ENCODE measurements around the gene BTBD6. TPM values are rescaled to one million over a fixed set of nuclear protein-coding genes. Genes with fewer than 3 reads are reported as not detected.

BTBD6 gene
- total RNA-seq, 1 donor from 2014 or later: 45.3 TPM

DNA sequence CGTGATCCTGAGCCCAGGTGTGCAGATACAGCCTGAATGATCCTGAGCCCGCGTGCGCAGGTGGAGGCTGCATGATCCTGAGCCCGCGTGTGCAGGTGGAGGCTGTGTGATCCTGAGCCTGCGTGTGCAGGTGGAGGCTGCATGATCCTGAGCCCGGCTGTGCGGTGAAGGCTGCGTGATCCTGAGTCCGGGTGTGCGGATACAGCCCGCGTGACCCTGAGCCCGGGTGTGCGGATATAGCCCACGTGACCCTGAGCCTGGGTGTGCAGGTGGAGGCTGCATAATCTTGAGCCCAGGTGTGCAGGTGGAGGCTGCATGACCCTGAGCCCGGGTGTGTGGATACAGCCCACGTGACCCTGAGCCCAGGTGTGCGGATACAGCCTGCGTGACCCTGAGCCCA lies 32.2 kb downstream of the BTBD6 start:
- intact Hi-C loops (cut with micrococcal nuclease): no loop called here
- no peaks in the 10 kb centered on the region for H3K9me3 ChIP-seq (replicated peaks)

GRCh38 chr14:105281371-105282097 lies 33.2 kb downstream of the BTBD6 start:
- peaks cover 24% of the 10 kb centered on the region for H3K4me1 ChIP-seq
- TF ChIP-seq, protein P1, sequence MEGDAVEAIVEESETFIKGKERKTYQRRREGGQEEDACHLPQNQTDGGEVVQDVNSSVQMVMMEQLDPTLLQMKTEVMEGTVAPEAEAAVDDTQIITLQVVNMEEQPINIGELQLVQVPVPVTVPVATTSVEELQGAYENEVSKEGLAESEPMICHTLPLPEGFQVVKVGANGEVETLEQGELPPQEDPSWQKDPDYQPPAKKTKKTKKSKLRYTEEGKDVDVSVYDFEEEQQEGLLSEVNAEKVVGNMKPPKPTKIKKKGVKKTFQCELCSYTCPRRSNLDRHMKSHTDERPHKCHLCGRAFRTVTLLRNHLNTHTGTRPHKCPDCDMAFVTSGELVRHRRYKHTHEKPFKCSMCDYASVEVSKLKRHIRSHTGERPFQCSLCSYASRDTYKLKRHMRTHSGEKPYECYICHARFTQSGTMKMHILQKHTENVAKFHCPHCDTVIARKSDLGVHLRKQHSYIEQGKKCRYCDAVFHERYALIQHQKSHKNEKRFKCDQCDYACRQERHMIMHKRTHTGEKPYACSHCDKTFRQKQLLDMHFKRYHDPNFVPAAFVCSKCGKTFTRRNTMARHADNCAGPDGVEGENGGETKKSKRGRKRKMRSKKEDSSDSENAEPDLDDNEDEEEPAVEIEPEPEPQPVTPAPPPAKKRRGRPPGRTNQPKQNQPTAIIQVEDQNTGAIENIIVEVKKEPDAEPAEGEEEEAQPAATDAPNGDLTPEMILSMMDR (IDR thresholded peaks at IDR 0.05; ENCODE audit: borderline replicate concordance): peak; percentile 69
- intact Hi-C loops (cut with micrococcal nuclease): no loop called here

More for the DNA sequence above, 32.2 kb downstream of the BTBD6 start:
- Histone ChIP-seq H3K27me3 (ENCODE audit: low read depth) (no peaks in the 10 kb centered on the region), H3K4me3 (no peak overlapping the region), H3K4me1 (peaks cover 26% of the 10 kb centered on the region), H3K27ac (replicated peaks) (no peak overlapping the region), H3K36me3 (no peaks in the 10 kb centered on the region)
- no peak for DNase-seq
- TF ChIP-seq, protein P1 (IDR thresholded peaks at IDR 0.05; ENCODE audit: borderline replicate concordance): no peak

DNA sequence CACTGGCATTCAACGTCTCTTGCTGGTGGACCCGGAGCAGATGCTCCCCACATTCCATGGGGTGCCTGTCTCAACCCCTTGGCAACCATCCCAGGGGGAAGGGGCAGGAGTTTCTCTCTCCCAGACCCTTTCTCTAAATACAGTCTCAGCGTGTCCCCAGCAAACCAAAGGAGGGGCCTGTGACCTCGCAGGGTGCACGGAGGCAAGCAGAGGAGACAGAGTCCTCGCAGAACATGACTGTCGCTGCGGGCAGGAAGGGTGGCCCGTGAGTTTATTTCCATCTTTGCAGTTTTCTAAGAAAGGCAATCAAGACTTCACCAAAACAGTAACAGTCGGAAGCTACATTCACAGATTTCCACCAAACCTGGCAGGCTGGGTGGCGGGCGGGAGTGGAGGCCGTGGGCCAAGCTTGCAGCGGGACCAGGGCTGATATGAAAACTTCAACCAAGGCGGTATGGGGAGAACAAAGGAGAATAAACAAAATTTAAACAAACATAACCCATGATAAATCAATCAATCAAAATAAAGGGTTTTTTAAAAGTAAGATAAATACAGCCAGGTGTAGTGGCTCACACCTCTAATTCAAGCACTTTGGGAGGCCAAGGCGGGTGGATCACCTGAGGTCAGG lies 33.9 kb downstream of the BTBD6 start:
- intact Hi-C loops (cut with micrococcal nuclease): no loop called here
- H3K4me1 ChIP-seq: peaks cover 28% of the 10 kb centered on the region
- H3K9me3 ChIP-seq (replicated peaks): no peaks in the 10 kb centered on the region
- DNase-seq: no peak
- no peak overlapping the region for H3K27ac ChIP-seq (replicated peaks)
- TF ChIP-seq, protein P1 (IDR thresholded peaks at IDR 0.05; ENCODE audit: borderline replicate concordance): no peak
- no peaks in the 10 kb centered on the region for H3K36me3 ChIP-seq
- no peaks in the 10 kb centered on the region for H3K27me3 ChIP-seq (ENCODE audit: low read depth)
- no peak overlapping the region for H3K4me3 ChIP-seq

More at GRCh38 chr14:105281371-105282097, 33.2 kb downstream of the BTBD6 start:
- Histone ChIP-seq H3K9me3 (replicated peaks) (no peaks in the 10 kb centered on the region), H3K27me3 (ENCODE audit: low read depth) (no peaks in the 10 kb centered on the region), H3K27ac (replicated peaks) (no peak overlapping the region), H3K4me3 (no peak overlapping the region), H3K36me3 (no peaks in the 10 kb centered on the region)
- no peak for DNase-seq

DNA sequence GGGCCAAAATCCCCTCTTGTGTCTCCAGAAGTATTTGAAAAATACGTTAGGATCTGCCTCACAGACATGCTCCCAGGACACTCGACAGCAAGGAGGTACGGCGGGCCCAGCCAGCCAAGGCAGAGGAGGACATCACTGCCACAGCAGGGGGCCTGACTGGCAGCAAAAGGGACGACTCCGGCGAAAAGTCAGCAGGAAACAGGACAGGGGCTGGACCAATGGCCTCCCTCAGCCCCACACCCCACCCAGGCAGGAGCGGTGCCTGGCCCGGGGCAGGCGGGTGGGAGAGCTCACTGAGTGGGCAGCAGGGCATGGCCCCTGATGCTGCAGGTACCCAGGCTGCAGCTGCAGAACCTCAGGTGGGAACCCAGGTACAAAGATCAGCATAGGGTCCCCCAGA lies 34.7 kb downstream of the BTBD6 start:
- no peaks in the 10 kb centered on the region for H3K9me3 ChIP-seq (replicated peaks)
- TF ChIP-seq, protein P1 (IDR thresholded peaks at IDR 0.05; ENCODE audit: borderline replicate concordance): no peak
- no peak overlapping the region for H3K27ac ChIP-seq (replicated peaks)
- no peak for DNase-seq
- no peaks in the 10 kb centered on the region for H3K36me3 ChIP-seq
- intact Hi-C loops (cut with micrococcal nuclease): no loop called here
- no peaks in the 10 kb centered on the region for H3K27me3 ChIP-seq (ENCODE audit: low read depth)
- no peak overlapping the region for H3K4me3 ChIP-seq
- H3K4me1 ChIP-seq: peaks cover 24% of the 10 kb centered on the region

DNA sequence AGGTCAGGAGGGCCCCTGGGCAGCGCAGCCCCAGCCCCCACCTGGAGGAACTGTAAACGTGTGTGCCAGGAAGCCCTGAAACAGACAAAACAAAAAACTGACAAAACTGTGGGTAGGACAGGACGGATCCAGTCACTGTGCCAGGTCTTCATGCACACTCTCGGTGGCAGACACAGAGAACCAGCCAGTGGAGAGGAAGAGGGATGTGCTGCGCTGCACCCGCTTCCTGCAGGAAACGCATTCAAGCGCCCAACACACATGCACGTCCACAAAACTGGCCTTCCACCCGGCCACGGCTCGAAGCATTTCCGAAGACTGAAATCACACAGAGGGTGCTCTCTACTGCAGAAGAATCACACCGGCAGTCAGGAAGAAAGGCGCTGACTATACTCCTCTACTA lies 35.6 kb downstream of the BTBD6 start:
- H3K4me3 ChIP-seq: no peak overlapping the region
- intact Hi-C loops (cut with micrococcal nuclease): no loop called here
- no peaks in the 10 kb centered on the region for H3K27me3 ChIP-seq (ENCODE audit: low read depth)
- H3K36me3 ChIP-seq: no peaks in the 10 kb centered on the region
- H3K4me1 ChIP-seq: peaks cover 24% of the 10 kb centered on the region
- DNase-seq: no peak
- H3K9me3 ChIP-seq (replicated peaks): no peaks in the 10 kb centered on the region
- no peak overlapping the region for H3K27ac ChIP-seq (replicated peaks)
- TF ChIP-seq, protein P1 (IDR thresholded peaks at IDR 0.05; ENCODE audit: borderline replicate concordance): no peak
